AG08395 (cell line): ENCODE results near the gene C1orf52.

Source experiments
- DNase-seq: peaks from one replicate; pipeline ENCODE4 v3.0.0; 2012; ENCODE audit warnings: mixed read lengths, low spot score

The C1orf52 gene

DNA sequence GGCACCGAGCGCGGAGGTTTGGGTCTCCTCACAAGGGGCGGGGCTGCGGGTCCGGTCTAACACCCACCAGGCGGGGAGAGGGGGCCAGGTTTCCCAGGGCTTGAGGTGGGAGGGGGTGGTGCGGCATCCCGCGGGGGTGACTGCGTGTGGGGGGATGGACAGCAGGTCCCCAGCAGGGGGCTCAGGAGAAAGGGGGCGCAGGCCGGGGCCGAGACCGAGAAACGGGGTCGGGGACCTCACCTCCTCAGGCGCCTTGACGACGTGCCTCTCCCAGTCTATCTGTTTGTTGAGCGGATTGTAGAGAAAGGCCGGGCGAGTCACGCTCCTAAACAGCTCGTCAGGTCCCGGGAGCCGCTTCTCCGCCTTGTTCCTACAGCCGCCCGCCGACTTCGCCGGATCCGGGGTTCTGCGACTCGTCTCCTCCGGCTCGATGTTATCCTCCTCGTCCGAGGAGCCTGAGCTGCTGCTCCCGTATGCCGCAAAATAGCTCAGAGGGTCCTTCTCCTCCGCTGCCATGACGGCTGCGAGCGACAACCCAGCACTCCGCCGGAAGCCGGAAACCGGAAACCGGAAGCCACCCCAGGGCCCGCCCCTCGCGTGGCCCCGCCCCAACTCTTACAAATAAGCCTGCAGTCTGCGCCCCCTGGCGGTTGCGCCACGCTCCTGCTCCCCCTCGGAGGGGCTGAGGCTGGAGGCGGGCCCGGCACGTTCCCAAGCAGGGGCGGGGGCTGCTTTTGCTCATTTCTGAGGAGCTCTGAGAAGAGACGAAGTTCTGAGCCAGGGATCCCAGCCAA lies at the start of gene C1orf52:
Gene C1orf52 (minus strand): TSS at position 545 of the 794 bp plus-strand sequence. CDS start 29 bp downstream, at position 516.
- peak; percentile 94 for DNase-seq

DNA sequence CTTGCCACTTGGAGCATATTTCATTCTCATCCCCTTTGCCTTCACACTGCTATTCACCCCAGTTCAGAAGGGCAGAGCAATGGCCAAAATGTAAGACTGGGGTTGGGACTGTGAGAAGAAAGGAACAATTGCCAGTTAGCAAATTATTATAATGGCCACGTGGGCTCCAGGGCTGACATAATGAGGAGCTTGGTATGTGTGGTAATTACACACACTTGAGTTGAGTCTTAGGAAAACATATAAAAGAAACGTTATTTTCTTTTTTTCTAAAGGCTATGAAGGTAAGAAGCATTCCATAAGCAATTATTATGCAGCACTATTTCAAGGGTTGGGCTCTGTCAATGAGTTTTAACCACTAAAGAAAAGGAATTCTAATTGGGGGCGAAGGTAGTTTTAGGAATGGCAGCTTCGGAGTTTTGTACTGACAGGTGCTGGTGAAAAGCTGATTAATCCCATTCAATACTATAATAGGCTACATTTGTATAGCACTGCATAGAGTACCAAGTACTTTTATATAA lies 49.4 kb upstream of the C1orf52 start:
- DNase-seq: no peak

DNA sequence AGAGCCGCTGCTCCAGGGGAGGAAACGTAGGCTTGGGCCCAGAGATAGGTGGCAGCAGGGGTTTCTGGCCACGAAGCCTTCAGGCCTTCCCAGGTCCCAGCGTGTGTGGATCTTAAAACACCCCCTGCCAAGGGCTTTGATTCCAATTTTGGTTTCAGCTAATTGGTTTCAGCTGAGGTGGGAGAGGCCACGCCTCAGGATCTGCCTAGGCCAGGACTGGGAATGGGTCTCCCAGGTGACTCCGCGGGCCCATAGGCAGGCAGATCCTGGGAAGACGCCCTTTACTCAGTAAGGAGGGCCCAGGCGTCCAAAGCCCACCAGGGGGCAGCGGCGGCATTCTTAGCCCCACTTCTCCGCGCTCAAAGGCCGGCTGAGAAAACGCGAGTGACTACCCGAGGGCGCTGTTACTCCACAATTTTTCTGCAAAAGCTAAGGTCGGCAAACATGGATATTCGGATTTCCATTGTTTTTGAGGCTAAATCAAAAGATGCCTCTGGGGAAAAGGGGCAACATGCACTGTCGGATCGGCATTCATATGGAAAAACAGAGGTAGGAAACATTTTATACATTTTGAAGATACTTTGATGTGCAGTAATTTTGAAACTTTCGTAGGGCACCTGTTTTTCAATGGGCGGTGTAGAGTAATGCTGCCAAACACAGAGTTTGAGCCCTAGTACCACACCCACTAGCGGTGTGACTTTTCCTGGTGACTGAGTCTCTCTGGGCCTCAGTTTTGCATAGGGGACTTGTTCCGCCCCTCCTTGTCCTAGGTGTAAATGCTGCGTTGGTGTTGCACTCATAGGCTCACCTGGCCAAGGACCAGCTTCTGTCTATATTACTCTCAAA lies 48.7 kb upstream of the C1orf52 start:
- peak; percentile 78 for DNase-seq

DNA sequence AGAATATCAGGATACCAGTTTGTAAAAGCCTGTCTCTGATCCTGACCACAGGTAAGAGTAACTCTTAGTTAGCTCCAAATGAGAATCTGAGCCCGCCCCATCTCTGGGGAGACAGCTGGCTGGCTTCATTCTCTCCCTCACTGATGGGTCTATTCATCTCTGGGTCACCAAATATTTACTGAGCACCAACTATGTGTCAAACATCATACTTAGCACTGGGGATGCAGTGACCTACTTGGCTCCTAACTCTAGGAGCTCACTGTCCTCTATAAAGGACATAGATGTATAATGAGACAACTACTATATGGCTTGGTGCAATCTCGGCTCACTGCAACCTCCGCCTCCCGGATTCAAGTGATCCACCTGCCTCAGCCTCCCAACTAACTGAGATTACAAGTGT lies 46.8 kb upstream of the C1orf52 start:
- DNase-seq: no peak

DNA sequence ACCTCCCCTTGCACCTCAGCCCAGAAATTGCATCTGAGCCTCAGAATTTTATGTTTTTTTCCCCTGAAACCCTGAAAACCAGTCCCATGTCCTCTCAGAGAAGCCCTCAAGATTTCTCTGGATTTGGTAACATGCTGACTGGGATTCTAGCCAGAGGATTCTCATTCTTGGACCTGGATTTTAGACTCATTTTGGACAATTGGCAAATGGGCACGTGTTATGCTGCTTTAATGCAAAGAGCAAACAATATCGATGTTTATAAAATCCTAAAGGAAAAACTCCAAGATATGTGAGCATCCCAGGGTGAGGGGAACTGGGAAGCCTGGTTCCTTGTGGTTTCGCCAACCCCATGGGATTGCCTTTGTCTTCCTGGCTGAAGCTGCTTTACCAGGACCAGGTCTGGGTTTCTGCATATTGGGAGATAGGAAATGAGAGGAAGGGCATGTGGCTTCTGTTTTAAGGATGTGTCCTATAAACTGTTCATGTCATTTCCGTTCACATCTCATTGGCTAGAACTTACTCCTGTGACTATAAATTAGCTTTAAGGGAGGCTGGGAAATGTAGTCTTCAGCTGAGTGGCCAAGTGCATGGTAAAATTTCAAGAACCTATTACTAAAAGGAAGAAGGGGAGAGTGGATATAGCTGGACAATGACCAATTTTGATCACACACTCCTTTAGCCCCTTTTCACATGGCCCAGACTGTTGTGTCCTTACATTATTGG lies 44.1 kb upstream of the C1orf52 start:
- no peak for DNase-seq

DNA sequence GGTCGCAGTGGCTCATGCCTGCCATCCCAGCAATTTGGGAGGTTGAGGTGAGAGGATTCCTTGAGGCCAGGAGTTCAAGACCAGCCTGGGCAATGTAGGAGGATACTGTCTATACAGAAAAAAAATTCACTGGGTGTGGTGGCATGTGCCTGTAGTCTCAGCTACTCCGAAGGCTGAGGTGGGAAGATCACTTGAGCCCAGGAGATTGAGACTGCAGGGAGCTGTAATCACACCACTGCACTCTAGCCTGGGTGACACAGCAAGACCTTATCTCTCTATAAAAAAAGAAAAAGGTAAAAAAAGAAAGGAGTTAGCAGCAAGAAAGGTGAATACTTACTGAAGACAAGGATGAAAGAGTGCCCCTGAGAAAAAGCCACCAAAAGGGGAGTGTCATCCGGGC lies 40.7 kb upstream of the C1orf52 start:
- no peak for DNase-seq

DNA sequence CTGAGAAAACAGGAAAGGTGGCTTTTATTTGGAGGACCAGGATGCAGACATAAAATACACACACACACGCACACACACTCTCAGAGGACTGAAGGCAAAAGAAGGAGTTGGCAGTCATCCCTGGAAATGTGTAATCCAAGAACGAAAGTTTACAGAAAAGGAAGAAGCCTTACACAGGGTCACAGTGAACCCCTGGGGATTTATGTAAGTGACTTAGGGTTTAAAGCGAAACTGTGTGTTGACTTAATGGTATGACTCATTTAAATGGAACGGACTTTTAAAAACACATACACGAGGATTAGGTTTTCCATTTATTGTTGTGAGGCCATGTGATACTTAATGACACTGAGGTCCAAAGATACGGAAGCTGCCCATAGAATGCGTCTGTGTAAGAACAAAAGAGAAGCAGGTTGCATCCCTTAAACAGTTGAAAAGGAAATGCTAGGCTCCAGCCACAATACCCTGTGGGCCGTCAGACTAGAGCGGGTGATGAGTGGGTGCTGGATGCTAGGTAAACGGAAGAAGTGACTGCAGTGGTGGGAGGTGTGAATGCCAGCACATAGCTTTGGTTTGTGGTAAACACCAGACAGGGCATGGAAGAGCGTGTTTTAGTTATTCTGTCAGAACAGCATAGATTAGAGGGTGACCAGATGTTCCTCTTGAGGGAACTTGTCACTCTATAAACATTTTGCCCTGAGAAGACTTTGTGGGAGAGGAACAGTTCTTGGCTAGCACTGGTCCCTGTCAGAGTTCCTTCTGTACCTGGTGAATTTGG lies 38.6 kb upstream of the C1orf52 start:
- DNase-seq: peak; percentile 90

DNA sequence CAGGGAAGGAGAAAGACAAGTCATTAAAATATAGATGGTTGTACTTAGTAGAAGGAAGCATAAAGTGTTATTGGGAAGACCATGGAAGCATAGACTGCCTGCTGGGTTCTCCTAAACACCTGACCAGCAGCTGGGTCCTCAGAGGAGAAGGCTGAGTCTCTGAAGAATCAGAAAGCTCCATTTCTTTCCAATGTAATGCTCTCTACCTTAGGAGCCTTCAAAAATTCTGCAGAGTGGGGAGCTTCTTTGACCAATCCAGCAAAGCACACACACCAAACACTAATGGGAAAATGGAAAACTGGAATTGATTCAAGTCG lies 38.0 kb upstream of the C1orf52 start:
- DNase-seq: no peak

DNA sequence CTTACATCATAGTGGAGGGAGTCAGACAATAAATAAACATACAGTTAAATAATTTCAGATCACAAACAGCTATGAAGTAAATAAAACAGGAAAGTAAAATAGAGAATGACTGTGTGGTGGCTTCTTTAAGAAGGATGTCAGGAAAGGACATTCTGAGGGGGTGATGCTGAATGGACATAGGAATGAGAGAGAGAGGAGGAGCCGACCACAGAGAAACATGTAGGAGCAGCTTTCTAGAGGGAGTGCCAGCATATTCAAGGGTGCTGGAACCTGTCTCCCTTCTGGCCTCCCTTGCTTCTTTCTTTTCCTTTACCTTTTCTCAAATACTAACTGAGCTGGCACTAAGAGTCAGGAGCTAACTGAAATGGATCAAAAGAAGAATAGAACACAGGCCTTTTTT lies 37.5 kb upstream of the C1orf52 start:
- peak; percentile 40 for DNase-seq

DNA sequence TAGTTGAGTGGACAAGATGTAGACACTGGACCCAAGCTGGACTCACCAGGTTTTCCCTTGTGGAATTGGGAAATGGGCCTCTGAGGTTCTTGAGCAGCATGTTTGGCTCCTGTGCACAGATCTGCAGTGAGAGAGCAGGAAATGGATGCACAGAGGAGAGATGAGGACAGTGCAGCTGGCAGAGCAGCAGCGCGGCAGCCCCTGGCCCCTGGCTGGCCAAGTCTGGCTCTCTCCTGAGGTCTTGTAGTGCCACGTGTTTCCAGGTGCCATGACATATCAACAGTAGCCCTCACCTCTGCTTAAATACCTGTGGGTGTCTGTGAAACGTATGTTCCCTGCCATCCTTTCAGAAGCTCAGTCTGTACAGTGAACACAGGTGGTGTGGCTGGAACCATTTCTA lies 36.2 kb upstream of the C1orf52 start:
- DNase-seq: no peak

DNA sequence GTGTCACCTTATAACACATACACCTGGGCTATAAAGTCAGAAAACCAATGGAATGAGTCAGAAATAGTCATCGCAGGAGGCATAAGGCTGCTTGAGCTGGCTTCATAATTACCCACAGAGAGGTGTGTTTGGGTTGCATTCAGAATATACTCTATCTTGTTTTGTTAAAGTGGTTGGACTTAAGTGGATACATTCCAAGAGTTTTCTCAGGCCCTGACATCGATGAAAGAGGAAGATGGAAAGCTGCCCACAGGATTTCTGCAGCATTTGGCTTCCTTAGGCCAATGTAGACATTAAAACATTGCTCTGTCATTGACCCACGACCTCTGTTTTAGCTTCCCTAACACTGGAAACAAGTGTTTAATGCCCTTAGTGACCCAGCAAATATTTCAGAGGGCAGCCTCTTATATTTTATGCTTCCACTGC lies 35.6 kb upstream of the C1orf52 start:
- DNase-seq: no peak

DNA sequence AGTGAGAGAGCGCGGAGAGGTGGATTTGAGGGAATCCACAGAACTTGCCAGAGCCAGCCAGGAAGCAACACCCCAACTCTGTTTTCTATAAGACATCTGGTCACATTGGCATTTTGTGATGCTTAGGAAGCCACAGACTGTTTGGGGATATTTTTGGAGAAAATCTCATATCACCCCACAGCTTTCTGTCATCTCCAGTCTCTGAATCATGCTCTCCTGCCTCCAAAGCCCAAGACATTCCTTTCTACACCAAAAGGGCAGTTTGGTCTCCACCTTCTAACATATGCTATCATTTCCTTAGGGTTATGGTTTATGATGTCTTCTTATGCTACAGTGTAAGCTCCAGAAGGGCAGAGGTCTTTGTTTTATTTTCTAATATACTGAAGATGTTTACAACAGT lies 31.4 kb upstream of the C1orf52 start:
- DNase-seq: peak; percentile 52

DNA sequence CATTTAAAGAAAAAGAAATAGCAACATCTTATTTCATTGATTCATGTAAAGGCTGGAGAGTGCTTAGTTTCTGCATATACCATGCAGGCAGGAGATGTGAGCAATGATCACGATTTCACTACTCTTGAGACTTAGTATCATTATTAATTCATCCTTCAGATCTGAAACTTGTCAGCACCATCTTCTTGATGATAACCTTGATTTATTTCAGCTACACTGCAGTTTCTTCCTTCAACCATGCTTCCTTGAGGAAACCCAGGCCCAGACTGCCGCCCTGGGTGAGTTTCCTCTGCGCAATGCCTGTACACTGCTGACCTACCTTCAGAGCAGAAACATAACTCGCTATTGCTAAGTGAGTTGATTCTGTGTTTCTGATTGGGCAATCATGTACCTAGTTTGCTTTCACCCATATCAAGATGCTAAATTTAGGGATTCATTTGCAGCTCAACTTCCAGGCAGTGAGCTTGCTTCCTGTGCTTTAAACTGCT lies 30.4 kb upstream of the C1orf52 start:
- DNase-seq: no peak

DNA sequence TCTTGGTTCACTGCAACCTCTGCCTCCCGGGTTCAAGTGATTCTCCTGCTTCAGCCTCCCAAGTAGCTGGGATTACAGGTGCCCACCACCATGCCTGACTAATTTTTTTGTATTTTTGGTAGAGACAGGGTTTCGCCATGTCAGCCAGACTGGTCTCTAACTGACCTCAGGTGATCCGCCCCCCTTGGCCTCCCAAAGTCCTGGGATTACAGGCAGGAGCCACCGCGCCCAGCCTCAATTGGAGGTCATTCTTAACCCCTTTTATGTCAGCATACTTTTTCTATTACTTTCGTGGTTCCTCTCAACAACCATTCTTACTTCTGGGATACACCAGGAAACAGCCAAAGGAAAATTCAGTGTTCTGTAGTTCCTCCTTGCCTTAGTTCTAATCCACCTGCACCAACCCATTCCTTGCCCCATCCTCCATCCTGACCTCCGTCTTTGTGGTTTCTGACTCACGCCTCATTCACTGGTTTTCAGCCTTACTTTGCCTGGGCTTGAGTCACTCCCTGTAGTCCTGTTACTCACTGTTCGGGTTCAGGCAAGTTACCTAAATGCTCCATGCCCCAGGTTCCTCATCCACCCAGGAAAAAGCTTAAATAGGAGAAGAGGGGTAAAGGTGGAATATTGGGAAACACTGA lies 29.9 kb upstream of the C1orf52 start:
- DNase-seq: peak; percentile 83

DNA sequence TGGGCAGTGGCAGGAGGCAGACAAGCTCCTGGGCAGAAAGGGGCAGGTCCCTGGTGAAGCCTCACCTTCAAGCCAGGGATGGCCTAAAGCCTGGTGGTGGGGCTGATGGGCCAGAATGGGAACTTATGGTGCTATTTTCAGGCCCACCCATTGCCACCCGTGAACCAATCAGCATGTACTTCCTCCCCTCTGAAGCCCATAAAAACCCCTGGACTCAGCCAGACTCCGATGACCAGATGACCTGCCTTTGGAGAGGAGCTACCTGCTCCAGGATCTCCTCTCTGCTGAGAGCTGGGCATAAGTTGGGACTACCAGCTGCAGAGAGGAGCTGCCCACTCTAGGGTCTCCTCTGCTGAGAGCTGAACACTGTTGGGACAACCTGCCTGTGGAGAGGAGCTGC lies 24.7 kb upstream of the C1orf52 start:
- DNase-seq: no peak

DNA sequence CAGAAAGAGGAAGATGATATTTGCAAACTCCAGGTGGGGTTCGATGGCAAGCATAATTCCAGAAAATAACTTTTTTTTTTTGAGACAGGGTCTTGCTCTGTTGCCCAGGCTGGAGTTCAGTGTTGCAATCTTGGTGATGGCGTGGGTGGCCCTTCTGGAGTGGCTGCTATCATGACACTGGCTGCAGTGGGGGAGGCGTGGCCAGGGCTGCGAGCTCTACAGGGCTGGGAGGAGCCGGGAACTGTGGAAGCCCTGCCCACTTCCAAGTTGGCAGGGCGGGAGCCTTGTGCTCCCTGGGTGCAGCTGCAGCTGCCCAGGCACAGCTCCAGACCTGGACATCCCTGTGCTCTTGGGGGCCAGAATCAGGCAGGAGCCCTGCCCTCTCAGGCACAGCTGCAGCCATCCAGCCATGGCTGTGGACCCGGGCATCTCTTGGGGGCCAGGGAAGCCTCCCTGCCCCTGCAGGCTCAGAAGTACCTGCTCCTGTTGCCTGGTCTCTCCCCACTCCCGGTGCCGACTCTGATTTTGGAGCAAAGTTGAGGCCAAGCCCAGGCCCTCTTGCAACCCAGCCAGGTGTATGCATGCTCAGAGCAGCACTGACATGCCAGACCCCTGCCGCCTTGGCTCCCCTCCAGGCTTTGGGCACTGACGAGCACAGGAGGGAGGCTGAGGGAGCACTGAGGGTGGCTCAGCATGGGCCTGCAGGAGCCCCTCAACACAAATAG lies 24.2 kb upstream of the C1orf52 start:
- no peak for DNase-seq

DNA sequence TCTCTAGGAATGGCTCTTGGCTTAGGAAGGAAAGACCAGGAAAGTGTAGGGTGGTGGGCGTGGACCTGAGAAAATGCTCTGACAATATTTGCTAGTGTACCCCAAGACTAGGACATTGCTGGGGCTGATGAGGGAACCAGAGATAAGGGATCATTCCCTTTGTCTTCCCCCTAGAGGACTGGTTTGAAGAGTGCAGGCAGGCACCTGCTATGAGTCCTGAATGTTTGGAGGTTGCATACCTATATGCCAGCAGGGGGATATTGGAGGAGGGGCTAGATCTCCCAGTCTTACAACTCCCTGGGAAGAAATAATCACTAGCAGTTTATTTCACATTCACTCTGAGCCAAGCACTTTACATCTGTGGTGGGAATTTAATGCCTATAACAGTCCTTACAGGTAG lies 23.0 kb upstream of the C1orf52 start:
- no peak for DNase-seq

DNA sequence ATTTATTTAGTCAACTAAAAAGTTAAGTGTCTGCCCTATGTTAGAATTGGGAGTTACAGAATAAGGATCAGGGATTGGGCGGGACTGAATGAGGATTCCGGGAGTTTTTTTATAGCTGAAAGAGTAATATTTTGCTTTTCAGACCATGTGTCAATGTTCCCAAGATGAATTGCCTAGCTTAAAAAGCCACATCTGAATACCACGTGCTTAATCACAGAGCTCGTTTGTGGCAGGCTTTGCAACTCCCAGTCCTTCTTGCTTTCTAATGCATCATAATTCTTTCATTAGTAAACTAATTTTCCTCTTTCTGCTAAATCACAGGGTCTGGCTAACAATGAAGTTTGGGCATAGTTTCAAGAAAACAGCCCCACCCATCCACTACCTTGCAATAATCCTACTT lies 21.2 kb upstream of the C1orf52 start:
- peak; percentile 8 for DNase-seq

DNA sequence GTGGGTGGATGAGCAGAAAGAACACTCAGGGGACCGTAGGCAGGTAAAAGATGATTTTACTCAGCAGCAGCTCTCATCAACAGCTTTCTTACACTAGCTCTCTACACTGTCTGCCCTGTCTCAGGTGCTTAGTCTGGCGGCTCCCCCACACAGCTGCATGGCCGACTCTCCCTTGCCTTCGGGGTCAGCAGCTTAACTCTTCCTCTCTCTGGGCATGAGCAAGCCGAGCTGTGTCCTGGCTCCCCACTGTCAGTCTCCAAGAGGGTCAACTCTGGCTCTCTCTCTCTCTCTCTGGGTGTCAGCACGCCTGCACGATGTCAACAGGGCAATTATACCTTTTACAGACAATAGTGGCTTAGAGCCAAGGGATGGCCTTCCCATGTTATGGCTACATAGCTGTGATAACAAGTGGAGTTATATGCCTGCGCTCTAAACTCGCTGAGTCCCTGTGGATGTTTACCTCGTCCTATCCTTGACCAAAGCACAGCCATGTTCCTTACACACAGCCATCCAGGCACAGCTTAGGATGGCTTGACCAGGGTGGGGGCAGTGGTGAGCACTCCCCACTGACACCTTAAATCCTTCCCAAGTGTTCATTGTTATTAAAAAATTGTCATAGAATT lies 20.1 kb upstream of the C1orf52 start:
- no peak for DNase-seq

DNA sequence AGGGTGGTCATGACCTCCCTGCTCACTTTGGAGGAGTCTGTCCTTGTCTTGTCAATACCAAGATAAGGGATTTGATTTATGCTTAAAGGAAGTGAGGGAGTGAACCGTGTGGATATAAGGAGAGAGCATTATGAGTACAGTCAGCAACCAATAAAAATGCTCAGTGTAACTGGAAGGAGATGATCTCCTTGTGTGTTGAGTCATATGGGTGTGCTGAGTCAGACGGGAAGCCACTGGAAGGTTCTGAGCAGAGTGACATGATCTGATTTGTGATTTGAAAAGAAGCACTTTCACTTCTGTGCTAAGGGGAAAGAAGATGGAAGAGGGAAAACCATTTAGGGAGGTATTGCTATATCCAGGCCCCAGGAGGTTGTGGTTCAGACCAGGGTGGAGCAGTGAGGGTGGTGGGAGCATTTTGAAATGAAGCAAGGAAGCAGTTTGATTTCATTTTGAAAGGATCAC lies 19.4 kb upstream of the C1orf52 start:
- peak; percentile 89 for DNase-seq
